HG02943 (cell line): ENCODE data around the gene CORO1C.
A peak's percentile ranks its signal among the peaks of the same experiment; 100 is the strongest.
"Not testable (repeated sequence)": the region's sequence is repeated elsewhere in the genome, so short reads cannot be mapped to it uniquely, and the experiment has no call there.

Source experiments
- ATAC-seq: cut with Tn5 transposase; IDR thresholded peaks from one replicate; pipeline ENCODE4 v1.9.1; 2021; ENCODE audit warnings: mild to moderate bottlenecking, low read depth, moderate library complexity; ENCODE audit not compliant: unreplicated experiment

CORO1C gene

GRCh38 chr12:108731105-108731865 is at the start of gene CORO1C:
TSS of gene CORO1C (minus strand) at chr12:108731518. CDS start at chr12:108701318, 30,200 bp downstream.
- ATAC-seq, result peak; percentile 63

DNA sequence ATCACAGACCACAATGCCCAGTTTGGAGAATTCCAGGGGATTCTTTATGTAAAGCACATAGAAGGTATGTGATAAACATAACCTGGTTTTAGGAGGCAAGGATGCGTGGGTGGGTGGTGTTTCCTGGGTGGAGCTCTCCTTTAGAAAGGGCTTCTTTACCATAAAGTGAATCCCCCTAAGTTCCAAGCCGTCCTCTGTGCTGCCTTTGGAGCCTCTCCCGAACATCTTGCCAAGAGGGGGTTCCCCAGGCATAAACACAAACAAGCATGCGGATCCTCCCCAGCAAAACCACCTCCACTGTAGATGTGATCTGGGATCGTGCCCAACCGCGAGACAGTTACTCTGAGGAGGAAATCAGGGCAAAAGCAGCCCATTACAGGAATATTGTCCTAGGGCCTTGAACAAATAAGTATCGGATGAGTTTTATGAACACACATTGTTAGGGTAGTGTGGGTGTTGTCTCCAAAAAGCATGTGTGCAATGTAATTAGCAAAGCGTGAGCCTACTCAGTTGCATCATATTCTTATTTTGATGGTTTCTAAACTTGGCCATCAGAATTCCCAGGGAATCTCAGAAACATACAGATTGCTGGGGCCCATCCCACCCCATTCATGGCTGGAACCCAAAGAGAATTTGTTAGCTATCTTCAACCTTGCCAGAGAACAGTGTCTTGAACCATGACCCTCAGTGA is 48.8 kb upstream of the CORO1C start:
- ATAC-seq, result no peak

GRCh38 chr12:108778053-108778452 is 46.7 kb upstream of the CORO1C start:
- no peak for ATAC-seq

DNA sequence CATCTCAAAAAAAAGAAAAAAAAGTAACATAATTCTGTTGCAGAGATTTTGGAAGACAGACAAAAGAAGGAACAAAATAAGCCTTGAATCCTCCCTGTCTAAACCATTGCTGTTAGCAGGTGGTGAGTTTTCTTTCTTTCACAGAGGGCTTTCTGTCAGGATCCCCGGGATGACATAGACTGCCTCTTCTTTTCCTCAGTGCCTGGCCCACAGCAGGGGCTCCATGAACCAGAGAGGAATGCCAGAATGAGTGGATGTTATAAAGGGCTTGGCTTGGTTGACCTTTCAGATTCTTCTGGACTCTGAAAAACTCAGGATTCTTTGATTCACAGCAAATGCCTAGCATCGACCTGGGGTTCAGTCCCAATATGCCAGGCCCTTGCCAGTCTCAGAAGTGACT is 45.8 kb upstream of the CORO1C start:
- ATAC-seq, result no peak

DNA sequence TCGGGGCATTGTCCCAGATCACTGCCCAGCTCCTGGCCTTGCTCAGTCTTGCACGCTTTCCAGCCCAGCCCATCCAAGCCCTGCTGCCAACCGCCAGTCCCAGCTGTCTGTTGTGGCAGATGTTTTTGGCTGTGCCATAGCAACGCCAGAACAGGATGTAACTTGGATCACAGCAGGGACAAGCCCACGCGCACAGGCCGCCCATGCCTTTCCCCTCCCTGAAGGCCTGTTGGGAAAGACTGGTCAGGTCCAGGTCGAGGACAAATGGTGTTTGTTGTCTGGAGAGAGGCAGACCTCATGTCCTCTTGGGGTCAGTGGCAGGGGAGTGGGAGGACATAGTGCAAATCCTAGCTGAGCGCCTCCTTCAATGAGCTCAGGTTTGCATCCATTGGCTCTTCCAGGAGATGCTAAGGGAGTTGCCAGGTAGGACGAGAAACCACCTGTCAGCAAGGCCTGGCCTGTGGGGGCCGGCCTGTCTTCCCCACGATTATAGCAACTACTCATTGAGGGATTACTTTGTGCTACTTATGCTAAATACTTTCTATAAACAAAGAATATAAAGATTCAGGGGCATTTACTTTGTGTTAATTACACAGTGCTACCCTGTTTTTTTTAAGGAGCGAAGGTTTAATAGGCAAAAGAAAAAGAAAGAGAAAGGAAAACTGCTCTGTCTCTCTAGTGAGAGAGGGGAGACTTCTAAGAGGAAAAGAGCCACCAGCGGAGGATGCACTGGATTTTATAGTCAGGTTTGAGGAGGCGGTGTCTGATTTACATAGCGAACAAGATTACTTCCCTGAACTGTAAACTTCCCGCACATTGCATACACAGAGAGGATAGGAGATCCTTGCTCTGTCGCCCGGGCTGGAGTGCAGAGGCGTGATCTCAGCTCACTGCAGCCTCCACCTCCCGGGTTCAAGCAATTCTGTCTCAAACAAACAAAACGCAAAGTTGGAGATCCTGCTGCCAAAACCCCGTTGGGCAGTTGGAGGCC is 42.8 kb upstream of the CORO1C start:
- no peak for ATAC-seq

- no peak for ATAC-seq
Measured at GRCh38 chr12:108772891-108773797, 41.8 kb upstream of the CORO1C start.

GRCh38 chr12:108772247-108772646 is 40.9 kb upstream of the CORO1C start:
- no peak for ATAC-seq

GRCh38 chr12:108771835-108772234 is 40.5 kb upstream of the CORO1C start:
- not testable (repeated sequence) for ATAC-seq

- ATAC-seq, result no peak
Measured at GRCh38 chr12:108770963-108771362, 39.6 kb upstream of the CORO1C start.

GRCh38 chr12:108770269-108770829 is 39.0 kb upstream of the CORO1C start:
- ATAC-seq, result no peak

- ATAC-seq, result no peak
Measured at GRCh38 chr12:108768591-108769500, 37.5 kb upstream of the CORO1C start.

DNA sequence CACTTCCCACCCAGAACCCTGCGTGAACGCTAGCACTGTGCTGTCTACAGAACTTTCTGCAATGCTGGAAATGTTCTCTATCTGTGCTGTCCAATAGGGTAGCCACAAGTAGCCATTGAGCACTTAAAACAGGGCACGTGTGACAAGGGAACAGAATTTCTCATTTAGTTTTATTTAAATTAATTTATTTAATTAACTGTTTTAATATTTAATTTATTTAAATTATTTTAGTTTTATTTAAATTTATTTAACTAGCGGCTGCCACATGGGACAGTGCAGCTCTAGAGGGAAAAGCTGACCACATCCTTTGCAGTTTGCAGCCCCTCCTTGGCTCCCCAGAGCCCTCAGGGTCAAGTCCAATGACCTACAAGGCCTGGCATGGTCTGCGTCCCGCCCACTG is 35.0 kb upstream of the CORO1C start:
- ATAC-seq, result no peak

GRCh38 chr12:108765289-108765764 is 34.0 kb upstream of the CORO1C start:
- no peak for ATAC-seq

DNA sequence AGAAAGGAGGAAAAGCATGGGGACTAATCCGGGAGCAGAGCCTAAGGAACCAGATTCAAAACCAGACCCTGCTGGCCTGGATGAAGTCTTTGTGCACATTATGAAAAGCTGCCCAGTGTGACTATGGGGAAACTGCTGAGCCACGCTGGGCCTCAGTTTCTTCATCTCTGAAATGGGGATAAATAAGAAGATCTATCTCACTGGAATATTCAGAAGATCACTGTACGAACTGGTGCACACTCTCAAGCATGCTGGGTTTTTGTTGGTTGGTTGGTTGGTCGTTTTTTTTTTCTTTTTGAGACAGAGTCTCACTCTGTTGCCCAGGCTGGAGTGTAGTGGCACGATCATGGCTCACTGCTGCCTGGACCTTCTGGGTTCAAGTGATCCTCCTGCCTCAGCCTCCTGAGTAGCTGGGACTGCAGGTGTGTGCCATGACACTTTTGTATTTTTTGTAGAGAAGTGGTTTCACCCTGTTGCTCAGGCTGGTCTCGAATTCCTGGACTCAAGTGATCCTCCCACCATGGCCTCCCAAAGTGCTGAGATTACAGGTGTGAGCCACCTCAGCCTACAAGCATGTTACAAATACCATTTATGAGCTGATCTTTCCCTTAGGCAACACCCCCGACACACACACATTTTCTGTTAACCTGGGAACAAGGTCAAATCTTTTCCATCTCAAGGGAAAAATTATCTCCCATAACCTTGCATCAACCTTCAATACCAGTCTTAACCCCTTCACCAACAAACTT is 33.4 kb upstream of the CORO1C start:
- no peak for ATAC-seq

GRCh38 chr12:108761226-108761625 is 29.9 kb upstream of the CORO1C start:
- ATAC-seq, result no peak

DNA sequence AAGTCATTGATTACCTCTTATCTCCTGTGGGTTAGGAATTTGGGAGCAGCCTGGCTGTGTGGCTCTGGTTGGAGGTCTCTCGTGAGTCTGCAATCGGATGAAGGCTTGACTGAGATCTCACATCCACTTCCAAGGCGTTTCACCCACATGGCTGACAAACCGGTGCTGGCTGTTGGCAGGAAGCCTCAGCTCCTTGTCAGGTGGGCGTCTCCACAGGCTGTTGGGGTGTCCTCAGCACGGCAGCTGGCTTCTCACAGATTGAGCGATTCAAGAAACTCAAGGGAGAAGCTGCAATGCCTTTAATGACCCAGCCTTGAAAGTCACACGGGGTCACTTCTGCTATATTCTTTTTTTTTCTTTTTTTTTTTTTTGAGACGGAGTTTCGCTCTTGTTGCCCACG is 28.6 kb upstream of the CORO1C start:
- ATAC-seq, result no peak

DNA sequence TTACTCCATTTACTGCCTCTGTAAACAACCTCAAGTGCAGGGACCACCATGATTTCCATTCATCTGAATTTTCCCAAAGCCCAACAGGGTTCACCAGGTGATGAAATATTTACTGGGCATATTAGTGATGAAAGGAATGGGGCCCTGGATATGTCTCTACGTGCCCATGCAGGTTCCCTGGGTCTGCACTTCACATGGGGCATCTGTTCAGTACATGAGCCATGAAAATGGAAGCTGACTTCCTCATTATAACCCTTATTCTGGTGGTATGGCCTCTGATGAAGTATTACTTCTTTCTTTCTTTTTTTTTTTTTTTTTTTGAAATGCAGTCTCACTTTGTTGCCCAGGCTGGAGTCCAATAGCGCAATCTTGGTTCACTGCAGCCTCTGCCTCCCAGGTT is 26.5 kb upstream of the CORO1C start:
- no peak for ATAC-seq

DNA sequence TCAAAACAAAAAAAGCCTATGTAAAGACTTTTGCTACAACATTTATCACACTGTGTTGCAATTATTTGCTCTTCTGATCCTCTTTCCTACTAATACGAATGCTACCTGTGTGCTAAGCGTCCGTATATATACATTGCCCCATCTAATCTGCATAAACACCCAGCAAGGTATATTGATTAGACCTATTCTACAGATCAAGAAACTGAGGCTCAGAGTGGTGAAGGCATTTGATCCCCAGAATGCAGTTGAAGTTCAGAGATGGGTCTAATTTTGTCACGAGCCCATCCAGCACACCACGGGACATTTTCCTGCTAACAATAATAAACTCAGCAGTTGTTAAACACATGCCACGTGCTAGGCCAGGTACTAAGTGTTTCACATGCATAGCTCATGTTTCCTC is 25.1 kb upstream of the CORO1C start:
- no peak for ATAC-seq
